A673 (cell line): ENCODE results near the gene SEMA5A. TPM values are rescaled to one million over a fixed set of nuclear protein-coding genes. Genes with fewer than 3 reads are reported as not detected.

ENCODE experiments used
- BruUV-seq: library from RNA; stranded (reverse); fragments of 400-500 nt; replicated peaks from 2 replicates; lab custom pipeline; 2021; lab: Mats Ljungman, UMichigan
- CTCF ChIA-PET: fragments of 300-600 bp; sonication (Branson Sonifier 250); formaldehyde crosslinking; loops from one replicate; lab custom pipeline; 2022; ENCODE audit warnings: antibody characterized with exemption; lab: Charles Lee
- POLR2A ChIA-PET: fragments of 300-600 bp; sonication (Branson Sonifier 250); formaldehyde crosslinking; loops from one replicate; lab custom pipeline; 2022; ENCODE audit warnings: antibody characterized with exemption; ENCODE audit not compliant: low non-redundant PET; lab: Charles Lee
- DNase-seq: peaks from one replicate; pipeline ENCODE4 v3.0.0-alpha.2; 2015; ENCODE audit warnings: low spot score
- H3K27ac ChIP-seq: fragments of 200-600 bp; sonication (generic); 2 replicates; pipeline ENCODE4 v1.5.1; 2016; ENCODE audit warnings: mixed run types, low read depth, mild to moderate bottlenecking, mixed read lengths, antibody characterized with exemption, low read length; ENCODE audit not compliant: poor library complexity, severe bottlenecking
- H3K27me3 ChIP-seq: fragments of 200-600 bp; sonication (generic); replicated peaks from 2 replicates; pipeline ENCODE4 v1.6.1; 2017; ENCODE audit warnings: mixed run types, low read depth, mild to moderate bottlenecking, mixed read lengths, antibody characterized with exemption, low read length; ENCODE audit not compliant: insufficient read depth, poor library complexity
- H3K36me3 ChIP-seq: fragments of 200-600 bp; sonication (generic); 2 replicates; pipeline ENCODE4 v1.6.1; 2016; ENCODE audit warnings: mixed run types, mild to moderate bottlenecking, mixed read lengths, antibody characterized with exemption, low read length; ENCODE audit not compliant: insufficient read depth, poor library complexity, severe bottlenecking
- H3K4me1 ChIP-seq: fragments of 200-600 bp; sonication (generic); 2 replicates; pipeline ENCODE4 v1.6.1; 2017; ENCODE audit warnings: mixed run types, mild to moderate bottlenecking, mixed read lengths, antibody characterized with exemption, low read length; ENCODE audit not compliant: insufficient read depth, poor library complexity, severe bottlenecking
- H3K4me3 ChIP-seq: fragments of 200-600 bp; sonication (generic); 2 replicates; pipeline ENCODE4 v1.5.1; 2016; ENCODE audit warnings: low read depth, mixed run types, mild to moderate bottlenecking, mixed read lengths, low read length; ENCODE audit not compliant: poor library complexity, severe bottlenecking
- H3K9me3 ChIP-seq: fragments of 200-600 bp; sonication (generic); 2 replicates; pipeline ENCODE4 v1.6.1; 2016; ENCODE audit warnings: mixed run types, low read depth, mild to moderate bottlenecking, mixed read lengths, antibody characterized with exemption, low read length; ENCODE audit not compliant: poor library complexity, severe bottlenecking
- EZH2 ChIP-seq: fragments of 200-600 bp; sonication (generic); IDR thresholded peaks from 2 replicates; pipeline ENCODE4 v1.6.1; 2017; ENCODE audit warnings: borderline replicate concordance, low read depth, mild to moderate bottlenecking, mixed read lengths, antibody characterized with exemption, low read length; ENCODE audit not compliant: poor library complexity, severe bottlenecking
- intact Hi-C: fragments of 100-400 bp; cut with micrococcal nuclease; formaldehyde crosslinking; loops from one replicate; pipeline ENCODE4 v1.10.0; 2022; ENCODE audit not compliant: unreplicated experiment
- total RNA-seq: library from RNA; stranded (reverse); gene quantifications from 2 replicates; pipeline ENCODE4 v1.2.3, GENCODE V29; 2021
- TF ChIP-seq, protein P1 (sequence below): fragments of 300-800, 200-600 bp; sonication (generic); conservative IDR thresholded peaks from 2 replicates; pipeline ENCODE4 v1.5.1; 2017; ENCODE audit warnings: low read depth, mild to moderate bottlenecking, antibody characterized with exemption, low read length, moderate library complexity, mixed read lengths

Gene SEMA5A
- total RNA-seq, 1 experiment from 2014 or later, result 0.17 TPM

DNA sequence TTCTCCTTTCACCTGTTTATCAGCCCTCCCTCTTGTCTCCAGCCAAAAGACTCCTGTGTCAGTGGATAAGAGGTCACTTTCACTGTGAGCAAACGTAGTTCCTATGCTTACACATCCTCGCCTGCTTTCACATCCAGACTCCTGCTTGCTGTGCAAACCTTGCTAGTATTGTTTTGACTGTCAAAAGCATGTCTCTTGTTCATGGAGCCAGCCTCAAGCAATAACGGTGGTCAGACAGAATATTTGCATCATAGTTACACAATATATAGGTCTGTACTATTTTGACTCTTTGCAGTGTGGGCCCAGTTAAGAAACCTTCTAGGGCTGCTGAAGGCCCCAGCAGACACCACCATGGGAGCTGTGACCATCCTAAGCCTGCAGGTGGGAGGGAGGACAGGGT lies 420.0 kb downstream of the SEMA5A start:
- Histone ChIP-seq H3K27me3 (no peaks in the 10 kb centered on the region), H3K27ac (no peak overlapping the region), H3K9me3 (peaks cover 4% of the 10 kb centered on the region), H3K4me3 (no peak overlapping the region), H3K36me3 (no peaks in the 10 kb centered on the region), H3K4me1 (no peaks in the 10 kb centered on the region)
- intact Hi-C loops, result no loop called here
- no TSS peak for BruUV-seq
- no peak for DNase-seq
- no peak for TF ChIP-seq EZH2
- TF ChIP-seq, protein P1, sequence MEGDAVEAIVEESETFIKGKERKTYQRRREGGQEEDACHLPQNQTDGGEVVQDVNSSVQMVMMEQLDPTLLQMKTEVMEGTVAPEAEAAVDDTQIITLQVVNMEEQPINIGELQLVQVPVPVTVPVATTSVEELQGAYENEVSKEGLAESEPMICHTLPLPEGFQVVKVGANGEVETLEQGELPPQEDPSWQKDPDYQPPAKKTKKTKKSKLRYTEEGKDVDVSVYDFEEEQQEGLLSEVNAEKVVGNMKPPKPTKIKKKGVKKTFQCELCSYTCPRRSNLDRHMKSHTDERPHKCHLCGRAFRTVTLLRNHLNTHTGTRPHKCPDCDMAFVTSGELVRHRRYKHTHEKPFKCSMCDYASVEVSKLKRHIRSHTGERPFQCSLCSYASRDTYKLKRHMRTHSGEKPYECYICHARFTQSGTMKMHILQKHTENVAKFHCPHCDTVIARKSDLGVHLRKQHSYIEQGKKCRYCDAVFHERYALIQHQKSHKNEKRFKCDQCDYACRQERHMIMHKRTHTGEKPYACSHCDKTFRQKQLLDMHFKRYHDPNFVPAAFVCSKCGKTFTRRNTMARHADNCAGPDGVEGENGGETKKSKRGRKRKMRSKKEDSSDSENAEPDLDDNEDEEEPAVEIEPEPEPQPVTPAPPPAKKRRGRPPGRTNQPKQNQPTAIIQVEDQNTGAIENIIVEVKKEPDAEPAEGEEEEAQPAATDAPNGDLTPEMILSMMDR, result no peak
- POLR2A ChIA-PET, result no interaction called here
- CTCF ChIA-PET, result no interaction called here

DNA sequence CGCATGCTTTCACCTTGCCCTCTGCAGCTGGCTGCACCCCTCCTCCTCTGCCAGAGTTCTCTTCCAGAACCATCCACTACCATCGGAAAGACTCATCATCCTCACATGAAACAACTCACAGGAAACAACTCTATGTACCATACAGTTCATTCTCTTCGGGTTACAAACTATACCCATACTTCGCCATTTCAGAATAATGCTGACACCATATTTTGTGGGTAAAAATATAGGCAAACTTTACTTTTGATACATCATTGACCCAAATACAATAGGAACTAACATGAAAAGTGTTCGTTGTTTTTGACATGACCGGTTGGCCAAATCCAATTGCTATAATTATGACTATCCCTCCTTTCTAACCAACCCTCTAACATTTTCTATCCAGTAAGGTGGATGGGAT lies 421.0 kb downstream of the SEMA5A start:
- TF ChIP-seq, protein P1, result no peak
- no peak for TF ChIP-seq EZH2
- intact Hi-C loops, result no loop called here
- H3K27ac ChIP-seq, result no peak overlapping the region
- no peak overlapping the region for H3K4me3 ChIP-seq
- H3K27me3 ChIP-seq, result no peaks in the 10 kb centered on the region
- CTCF ChIA-PET, result no interaction called here
- H3K4me1 ChIP-seq, result no peaks in the 10 kb centered on the region
- DNase-seq, result no peak
- POLR2A ChIA-PET, result no interaction called here
- no peaks in the 10 kb centered on the region for H3K36me3 ChIP-seq
- H3K9me3 ChIP-seq, result peaks cover 4% of the 10 kb centered on the region
- BruUV-seq, result no TSS peak

DNA sequence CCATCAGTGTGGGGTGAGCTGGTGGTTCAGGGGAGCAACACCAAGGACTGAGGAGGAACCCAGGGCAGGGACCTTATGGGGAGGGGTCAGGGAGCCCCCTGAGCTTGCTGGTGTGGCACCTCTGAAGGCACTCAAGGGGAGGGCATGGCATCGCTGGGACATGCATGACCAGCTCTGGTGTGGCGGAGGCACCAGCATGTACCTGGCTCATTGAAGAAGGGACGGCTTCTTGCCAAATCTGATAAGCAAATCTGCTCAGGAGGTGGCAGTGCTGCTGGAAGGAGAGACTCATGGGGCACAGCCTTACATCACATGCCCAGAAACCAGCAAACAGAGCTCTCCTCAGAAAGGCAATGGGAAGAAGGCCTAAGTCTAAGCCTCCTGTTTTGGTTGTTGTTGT lies 421.8 kb downstream of the SEMA5A start:
- CTCF ChIA-PET, result no interaction called here
- DNase-seq, result no peak
- H3K27me3 ChIP-seq, result no peaks in the 10 kb centered on the region
- POLR2A ChIA-PET, result no interaction called here
- BruUV-seq, result no TSS peak
- H3K27ac ChIP-seq, result no peak overlapping the region
- H3K36me3 ChIP-seq, result no peaks in the 10 kb centered on the region
- H3K4me1 ChIP-seq, result no peaks in the 10 kb centered on the region
- intact Hi-C loops, result no loop called here
- no peak for TF ChIP-seq EZH2
- TF ChIP-seq, protein P1, result no peak
- peaks cover 4% of the 10 kb centered on the region for H3K9me3 ChIP-seq
- no peak overlapping the region for H3K4me3 ChIP-seq
